GM13977 (cell line): ENCODE results near the gene CSDE1.

Experiments
- DNase-seq: peaks from one replicate; pipeline ENCODE4 v3.0.0; 2012; ENCODE audit warnings: low spot score
- CTCF ChIP-seq: IDR thresholded peaks from 2 replicates; pipeline ENCODE4 v1.5.1; 2012; ENCODE audit warnings: mild to moderate bottlenecking, control low read depth; ENCODE audit not compliant: insufficient read depth; ENCODE audit errors: extremely low read depth, missing control alignments
- in situ Hi-C: fragments of 300-500 bp; cut with MboI; formaldehyde crosslinking; loops from one replicate; pipeline ENCODE4 v1.12.0; 2022; ENCODE audit warnings: low sequenced_read_pairs, low pct_unique_long_range_greater_than_20kb, mixed read lengths, inconsistent platforms; ENCODE audit not compliant: unreplicated experiment

Gene CSDE1

GRCh38 chr1:114694540-114695310, 63.1 kb downstream of the CSDE1 start:
- no peak for DNase-seq
- in situ Hi-C loops = no loop called here
- TF ChIP-seq CTCF = no peak

- no peak for DNase-seq
- in situ Hi-C loops = no loop called here
- TF ChIP-seq CTCF = no peak
Observed at GRCh38 chr1:114692947-114693346, 64.8 kb downstream of the CSDE1 start.

- no peak for DNase-seq
- in situ Hi-C loops = no loop called here
- TF ChIP-seq CTCF = no peak
Observed at GRCh38 chr1:114691061-114691460, 66.7 kb downstream of the CSDE1 start.

- DNase-seq = no peak
- in situ Hi-C loops = no loop called here
- no peak for TF ChIP-seq CTCF
Observed at GRCh38 chr1:114690148-114690547, 67.6 kb downstream of the CSDE1 start.

- no peak for TF ChIP-seq CTCF
- no peak for DNase-seq
- in situ Hi-C loops = no loop called here
Observed at GRCh38 chr1:114688526-114688925, 69.3 kb downstream of the CSDE1 start.

- DNase-seq = no peak
- in situ Hi-C loops = no loop called here
- no peak for TF ChIP-seq CTCF
Observed at GRCh38 chr1:114685851-114686250, 71.9 kb downstream of the CSDE1 start.
